Muscle of leg (tissue), 11 donors: ENCODE measurements around the gene DPEP1. TPM values are rescaled to one million over a fixed set of nuclear protein-coding genes. Genes with fewer than 3 reads are reported as not detected.

Experiments used
- DNase-seq: peaks from one replicate; pipeline ENCODE4 v3.0.0; 2013
- H3K27ac ChIP-seq: one replicate; pipeline ENCODE4 v1.5.1; 2013; ENCODE audit warnings: mild to moderate bottlenecking, low read length, control low read depth
- H3K27me3 ChIP-seq: one replicate; pipeline ENCODE4 v1.6.1; 2013; ENCODE audit warnings: low read length; ENCODE audit not compliant: control insufficient read depth, insufficient read depth
- H3K36me3 ChIP-seq: one replicate; pipeline ENCODE4 v1.6.1; 2013; ENCODE audit warnings: low read length; ENCODE audit not compliant: control insufficient read depth, insufficient read depth
- H3K4me1 ChIP-seq: one replicate; pipeline ENCODE4 v1.6.1; 2013; ENCODE audit warnings: low read length; ENCODE audit not compliant: control insufficient read depth, insufficient read depth
- H3K4me3 ChIP-seq: one replicate; pipeline ENCODE4 v1.5.1; 2013; ENCODE audit warnings: low read length, control low read depth
- H3K9me3 ChIP-seq: replicated peaks from 2 replicates; pipeline ENCODE4 v1.6.1; 2013; ENCODE audit warnings: low read depth, low read length; ENCODE audit not compliant: control insufficient read depth
- WGBS: methylation state at CpG from one replicate; pipeline ENCODE4 v1.1.5; 2013; ENCODE audit warnings: missing lambda C conversion rate; ENCODE audit not compliant: insufficient coverage; 5-methylcytosine and 5-hydroxymethylcytosine counted together
- polyA plus RNA-seq, 8 donors: library from polyadenylated mRNA; unstranded; fragments of 120-200 nt; gene quantifications; one replicate each; pipeline versions ENCODE4 v1.2.1 to v1.2.3, GENCODE V29; 2013; ENCODE audit warnings: inconsistent platforms in 1 of 8, low replicate concordance in 1 of 8; ENCODE audit not compliant: insufficient read length in 8 of 8, insufficient read depth in 1 of 8
- total RNA-seq: library from RNA; stranded (reverse); fragments of 120-200 nt; gene quantifications from one replicate; pipeline ENCODE4 v1.2.4, GENCODE V29; 2013

Gene DPEP1
- total and polyA plus RNA-seq, 9 donors: 0.35 to 10.5 (median 1.1) TPM

- no peak overlapping the region for H3K4me3 ChIP-seq
- H3K4me1 ChIP-seq: peaks cover 13% of the 10 kb centered on the region
- no peaks in the 10 kb centered on the region for H3K9me3 ChIP-seq
- no peaks in the 10 kb centered on the region for H3K36me3 ChIP-seq
- 76% methylated on average over 12 of the region's 18 CpGs for WGBS
- no peak for DNase-seq
- H3K27me3 ChIP-seq: peaks cover 64% of the 10 kb centered on the region
- H3K27ac ChIP-seq: no peak overlapping the region
Observed at GRCh38 chr16:89571636-89572035, 41.8 kb upstream of the DPEP1 start.

DNA sequence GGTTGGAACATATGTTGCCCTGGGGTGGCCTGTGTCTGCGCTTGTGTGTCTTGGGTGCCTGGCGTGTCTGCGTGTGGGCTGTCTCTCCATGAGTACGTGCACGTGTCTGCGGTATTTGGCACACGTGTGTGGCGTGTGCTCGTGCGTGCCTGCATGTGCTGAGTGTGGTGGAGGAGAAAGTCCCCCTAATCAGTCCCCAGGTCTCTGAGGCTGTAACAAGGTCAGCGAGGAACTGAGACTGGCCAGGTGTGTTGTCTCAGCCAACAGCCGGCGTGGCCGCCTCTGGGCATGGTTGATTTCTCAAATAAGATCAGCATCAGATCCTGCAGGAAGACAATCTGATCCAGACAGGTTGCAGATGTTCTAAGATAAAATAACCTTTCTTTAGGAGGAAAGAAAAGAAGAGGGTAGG, 41.4 kb upstream of the DPEP1 start:
- Histone ChIP-seq H3K4me1 (peaks cover 13% of the 10 kb centered on the region), H3K9me3 (no peaks in the 10 kb centered on the region), H3K4me3 (no peak overlapping the region), H3K36me3 (no peaks in the 10 kb centered on the region), H3K27me3 (peaks cover 68% of the 10 kb centered on the region), H3K27ac (no peak overlapping the region)
- 61% methylated on average over 12 of the region's 14 CpGs for WGBS
- no peak for DNase-seq

- no peaks in the 10 kb centered on the region for H3K36me3 ChIP-seq
- no peak overlapping the region for H3K27ac ChIP-seq
- H3K9me3 ChIP-seq: no peaks in the 10 kb centered on the region
- WGBS: 70% methylated on average over 17 of the region's 19 CpGs
- no peak overlapping the region for H3K4me3 ChIP-seq
- peaks cover 74% of the 10 kb centered on the region for H3K27me3 ChIP-seq
- DNase-seq: no peak
- peaks cover 13% of the 10 kb centered on the region for H3K4me1 ChIP-seq
Observed at GRCh38 chr16:89572485-89573205, 40.8 kb upstream of the DPEP1 start.

DNA sequence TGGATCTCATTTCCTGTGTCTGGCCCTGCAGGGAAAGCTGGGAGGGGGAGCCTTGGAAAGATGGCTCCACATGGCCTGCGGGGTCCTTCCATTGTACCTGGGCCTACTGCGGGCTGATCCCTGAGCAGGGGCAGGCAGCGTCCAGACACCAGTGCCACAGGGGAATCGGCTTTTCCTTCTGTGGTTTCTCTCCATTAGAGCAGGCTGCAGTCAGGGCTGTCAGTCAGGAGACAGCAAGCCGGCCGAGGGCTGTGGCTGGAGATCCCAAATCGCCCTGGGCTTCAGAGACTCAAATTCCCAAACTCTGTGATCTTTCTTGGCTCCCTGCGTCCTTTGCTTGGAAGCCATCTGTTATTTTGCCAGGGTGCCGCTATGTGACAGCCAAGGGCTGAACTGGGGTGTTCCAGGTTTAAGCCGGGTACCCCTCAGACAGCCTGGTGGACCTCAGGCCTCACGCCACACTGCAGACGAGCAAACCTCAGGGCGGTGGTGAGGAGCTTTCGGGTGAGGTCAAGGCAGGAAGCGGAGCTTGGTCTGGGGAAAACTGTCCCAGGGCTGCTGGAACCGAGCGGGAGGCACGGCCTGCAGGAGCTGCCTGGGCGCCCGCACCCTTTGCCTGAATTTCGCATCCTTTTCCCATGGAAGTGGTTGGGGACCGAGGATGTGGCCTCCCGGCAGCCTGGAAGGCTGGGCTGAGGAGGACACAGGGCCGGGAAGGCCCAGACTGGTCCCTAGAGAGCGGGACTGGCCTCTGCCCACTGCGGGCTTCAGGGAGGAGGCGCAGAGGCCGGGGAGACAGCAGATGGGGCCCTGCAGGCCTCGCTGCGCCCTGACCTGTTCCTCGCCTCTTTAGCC, 39.4 kb upstream of the DPEP1 start:
- no peak overlapping the region for H3K4me3 ChIP-seq
- 49% methylated on average over 25 of the region's 31 CpGs for WGBS

GRCh38 chr16:89574681-89575246, 38.7 kb upstream of the DPEP1 start:
- no peaks in the 10 kb centered on the region for H3K36me3 ChIP-seq
- 3% methylated on average over 38 of the region's 55 CpGs for WGBS
- no peak overlapping the region for H3K4me3 ChIP-seq

More for the DNA sequence above, 39.4 kb upstream of the DPEP1 start:
- Histone ChIP-seq H3K9me3 (no peaks in the 10 kb centered on the region), H3K4me1 (peaks cover 13% of the 10 kb centered on the region), H3K27ac (no peak overlapping the region), H3K27me3 (peaks cover 85% of the 10 kb centered on the region), H3K36me3 (no peaks in the 10 kb centered on the region)
- DNase-seq: no peak

DNA sequence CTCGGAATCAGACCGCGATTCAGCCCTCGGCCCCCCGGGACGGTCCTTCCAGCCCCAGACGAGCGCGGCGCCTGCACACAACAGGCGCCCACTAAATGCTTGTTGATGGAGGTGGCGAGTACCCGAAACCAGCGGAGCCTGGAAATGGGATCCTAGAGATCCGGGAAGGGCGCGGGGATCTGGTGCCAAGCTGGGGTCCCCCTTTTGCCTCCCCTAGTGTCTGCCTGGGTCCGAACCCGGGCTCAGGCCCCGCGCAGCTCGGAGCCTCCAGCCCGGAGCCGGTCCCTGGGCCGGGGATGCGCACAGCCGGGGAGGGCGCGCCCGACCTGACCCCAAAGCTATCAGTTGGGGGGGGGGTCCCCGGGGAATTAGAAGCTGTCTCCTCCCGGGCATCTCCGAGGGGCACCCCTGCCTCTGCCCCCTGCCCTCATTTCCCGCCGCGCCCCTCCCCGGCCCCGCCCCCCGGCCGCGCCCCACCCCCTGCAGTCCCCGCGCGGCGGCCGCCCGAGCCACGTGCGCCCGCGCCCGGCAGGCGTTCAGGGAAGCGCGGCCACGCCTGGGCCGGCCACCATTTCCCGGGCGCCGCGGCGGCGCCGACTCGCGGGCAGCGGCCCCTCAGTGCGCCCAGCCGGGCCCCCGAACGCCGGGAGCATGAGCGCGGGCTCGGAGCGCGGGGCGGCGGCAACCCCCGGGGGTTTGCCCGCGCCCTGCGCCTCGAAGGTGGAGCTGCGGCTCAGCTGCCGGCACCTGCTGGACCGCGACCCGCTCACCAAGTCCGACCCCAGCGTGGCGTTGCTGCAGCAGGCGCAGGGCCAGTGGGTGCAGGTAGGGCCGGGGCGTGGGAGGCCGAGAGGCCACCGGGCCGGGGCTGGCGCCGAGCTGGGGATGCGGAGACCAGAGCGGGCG, 37.9 kb upstream of the DPEP1 start, which contains the start of gene CPNE7:
CPNE7 (plus strand) TSS at position 512 of the 906 bp plus-strand sequence; CDS start at position 652, 140 bp downstream.
- H3K36me3 ChIP-seq: no peaks in the 10 kb centered on the region
- no peak for DNase-seq
- no peak within 1 kb of the TSS for H3K27ac ChIP-seq
- H3K9me3 ChIP-seq: no peaks in the 10 kb centered on the region
- H3K27me3 ChIP-seq: peaks cover 73% of the 10 kb centered on the region
- H3K4me1 ChIP-seq: peaks cover 13% of the 10 kb centered on the region
- under 1% methylated on average over 83 of the region's 103 CpGs for WGBS
- no peak within 1 kb of the TSS for H3K4me3 ChIP-seq

More at GRCh38 chr16:89574681-89575246, 38.7 kb upstream of the DPEP1 start:
- DNase-seq: no peak
- Histone ChIP-seq H3K9me3 (no peaks in the 10 kb centered on the region), H3K4me1 (peaks cover 13% of the 10 kb centered on the region), H3K27ac (no peak overlapping the region), H3K27me3 (peaks cover 80% of the 10 kb centered on the region)

DNA sequence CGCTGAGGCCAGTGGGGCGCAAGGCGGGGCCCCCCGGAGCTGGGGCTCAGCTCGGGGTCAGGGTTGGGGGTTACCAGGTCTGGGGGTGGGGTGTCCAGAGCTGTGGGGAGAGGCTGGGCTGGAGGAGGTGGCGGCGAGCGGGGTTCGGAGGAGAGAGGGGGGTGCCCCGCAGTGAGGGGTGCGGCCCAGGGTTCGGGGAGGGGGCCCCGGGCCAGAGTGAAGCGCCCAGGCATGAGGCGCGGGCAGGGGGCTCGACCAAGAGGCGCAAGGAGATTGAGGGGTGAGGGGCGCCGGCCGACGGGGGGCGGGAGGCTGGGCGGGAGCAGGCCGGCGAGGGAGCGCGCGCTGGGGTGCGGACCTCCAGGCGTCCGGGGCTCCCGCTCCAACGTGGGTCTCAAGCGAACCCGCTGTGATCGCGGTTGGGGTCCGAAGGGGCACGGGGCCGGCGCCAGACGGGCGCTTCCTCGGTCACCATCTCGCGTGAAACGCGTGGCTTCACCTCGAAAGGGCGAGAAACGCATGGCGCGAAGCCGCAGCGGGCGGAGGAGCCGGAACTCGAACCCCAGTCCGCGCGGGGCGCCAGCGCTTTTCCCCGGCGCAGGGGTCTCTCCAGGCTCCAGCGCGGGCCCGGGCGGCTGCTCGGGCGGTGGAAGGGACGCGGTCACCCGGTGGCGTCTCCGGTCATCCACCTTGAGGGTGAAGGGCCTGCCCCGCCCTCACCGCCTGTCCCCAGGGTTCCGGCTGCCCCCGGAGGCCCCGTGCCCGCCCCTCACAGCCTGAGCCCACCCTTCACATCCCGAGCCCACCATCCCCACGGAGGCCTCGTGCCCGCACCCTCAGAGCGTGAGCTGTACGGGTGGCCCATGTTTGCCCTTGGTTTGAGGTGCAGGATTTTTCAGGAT, 37.0 kb upstream of the DPEP1 start:
- Histone ChIP-seq H3K27me3 (peaks cover 70% of the 10 kb centered on the region), H3K4me3 (no peak overlapping the region), H3K27ac (no peak overlapping the region), H3K4me1 (peaks cover 13% of the 10 kb centered on the region), H3K9me3 (no peaks in the 10 kb centered on the region), H3K36me3 (no peaks in the 10 kb centered on the region)
- WGBS: 9% methylated on average over 77 of the region's 89 CpGs
- DNase-seq: no peak

GRCh38 chr16:89577055-89577759, 36.2 kb upstream of the DPEP1 start:
- Histone ChIP-seq H3K27ac (no peak overlapping the region), H3K4me1 (peaks cover 14% of the 10 kb centered on the region), H3K4me3 (no peak overlapping the region), H3K36me3 (no peaks in the 10 kb centered on the region), H3K9me3 (no peaks in the 10 kb centered on the region), H3K27me3 (peaks cover 62% of the 10 kb centered on the region)
- WGBS: 83% methylated on average over 23 of the region's 25 CpGs
- DNase-seq: no peak
